Measurements from ENCODE around the gene EDEM2. TPM values are rescaled to one million over a fixed set of nuclear protein-coding genes. Genes with fewer than 3 reads are reported as not detected.
A peak's percentile ranks its signal among the peaks of the same experiment; 100 is the strongest.

Gene EDEM2
- total and polyA plus RNA-seq, 2 of the 13 experiments (the other 11 are each of a cell fraction or from before 2014, with no cell fraction given), result 33.1 to 46.9 TPM

- TF ChIP-seq ZEB1 (IDR thresholded peaks at IDR 0.05; ENCODE audit: insufficient replicate concordance, low read depth) (peak; percentile 98), ZSCAN20 (CRISPR knock-in tag; IDR thresholded peaks at IDR 0.05; ENCODE audit: borderline replicate concordance) (no peak), ZBTB49 (CRISPR knock-in tag; IDR thresholded peaks at IDR 0.05; ENCODE audit: borderline replicate concordance) (0 out of 2 replicates have a peak, but pooled peaks have one; percentile 54), KAT2B (IDR thresholded peaks at IDR 0.05; ENCODE audit: borderline replicate concordance, low read depth, low read length) (no peak), RBM22 (optimal IDR thresholded peaks at IDR 0.05; ENCODE audit: low read length) (no peak), PHF20 (CRISPR knock-in tag; IDR thresholded peaks at IDR 0.05) (peak; percentile 95), ZNF800 (CRISPR knock-in tag; IDR thresholded peaks at IDR 0.05) (peak; percentile 95; the same call in 1 of the 2 replicates), ZGPAT (CRISPR knock-in tag; IDR thresholded peaks at IDR 0.05) (peak; percentile 95), GLMP (CRISPR knock-in tag; IDR thresholded peaks at IDR 0.05; ENCODE audit: borderline replicate concordance) (no peak), HOXA5 (CRISPR knock-in tag; IDR thresholded peaks at IDR 0.05) (no peak; the same call in 1 of the 2 replicates), SIX1 (CRISPR knock-in tag; IDR thresholded peaks at IDR 0.05; ENCODE audit: borderline replicate concordance) (no peak), ISL2 (CRISPR knock-in tag; IDR thresholded peaks at IDR 0.05) (peak; percentile 71)
- TF ChIP-seq, protein P1, sequence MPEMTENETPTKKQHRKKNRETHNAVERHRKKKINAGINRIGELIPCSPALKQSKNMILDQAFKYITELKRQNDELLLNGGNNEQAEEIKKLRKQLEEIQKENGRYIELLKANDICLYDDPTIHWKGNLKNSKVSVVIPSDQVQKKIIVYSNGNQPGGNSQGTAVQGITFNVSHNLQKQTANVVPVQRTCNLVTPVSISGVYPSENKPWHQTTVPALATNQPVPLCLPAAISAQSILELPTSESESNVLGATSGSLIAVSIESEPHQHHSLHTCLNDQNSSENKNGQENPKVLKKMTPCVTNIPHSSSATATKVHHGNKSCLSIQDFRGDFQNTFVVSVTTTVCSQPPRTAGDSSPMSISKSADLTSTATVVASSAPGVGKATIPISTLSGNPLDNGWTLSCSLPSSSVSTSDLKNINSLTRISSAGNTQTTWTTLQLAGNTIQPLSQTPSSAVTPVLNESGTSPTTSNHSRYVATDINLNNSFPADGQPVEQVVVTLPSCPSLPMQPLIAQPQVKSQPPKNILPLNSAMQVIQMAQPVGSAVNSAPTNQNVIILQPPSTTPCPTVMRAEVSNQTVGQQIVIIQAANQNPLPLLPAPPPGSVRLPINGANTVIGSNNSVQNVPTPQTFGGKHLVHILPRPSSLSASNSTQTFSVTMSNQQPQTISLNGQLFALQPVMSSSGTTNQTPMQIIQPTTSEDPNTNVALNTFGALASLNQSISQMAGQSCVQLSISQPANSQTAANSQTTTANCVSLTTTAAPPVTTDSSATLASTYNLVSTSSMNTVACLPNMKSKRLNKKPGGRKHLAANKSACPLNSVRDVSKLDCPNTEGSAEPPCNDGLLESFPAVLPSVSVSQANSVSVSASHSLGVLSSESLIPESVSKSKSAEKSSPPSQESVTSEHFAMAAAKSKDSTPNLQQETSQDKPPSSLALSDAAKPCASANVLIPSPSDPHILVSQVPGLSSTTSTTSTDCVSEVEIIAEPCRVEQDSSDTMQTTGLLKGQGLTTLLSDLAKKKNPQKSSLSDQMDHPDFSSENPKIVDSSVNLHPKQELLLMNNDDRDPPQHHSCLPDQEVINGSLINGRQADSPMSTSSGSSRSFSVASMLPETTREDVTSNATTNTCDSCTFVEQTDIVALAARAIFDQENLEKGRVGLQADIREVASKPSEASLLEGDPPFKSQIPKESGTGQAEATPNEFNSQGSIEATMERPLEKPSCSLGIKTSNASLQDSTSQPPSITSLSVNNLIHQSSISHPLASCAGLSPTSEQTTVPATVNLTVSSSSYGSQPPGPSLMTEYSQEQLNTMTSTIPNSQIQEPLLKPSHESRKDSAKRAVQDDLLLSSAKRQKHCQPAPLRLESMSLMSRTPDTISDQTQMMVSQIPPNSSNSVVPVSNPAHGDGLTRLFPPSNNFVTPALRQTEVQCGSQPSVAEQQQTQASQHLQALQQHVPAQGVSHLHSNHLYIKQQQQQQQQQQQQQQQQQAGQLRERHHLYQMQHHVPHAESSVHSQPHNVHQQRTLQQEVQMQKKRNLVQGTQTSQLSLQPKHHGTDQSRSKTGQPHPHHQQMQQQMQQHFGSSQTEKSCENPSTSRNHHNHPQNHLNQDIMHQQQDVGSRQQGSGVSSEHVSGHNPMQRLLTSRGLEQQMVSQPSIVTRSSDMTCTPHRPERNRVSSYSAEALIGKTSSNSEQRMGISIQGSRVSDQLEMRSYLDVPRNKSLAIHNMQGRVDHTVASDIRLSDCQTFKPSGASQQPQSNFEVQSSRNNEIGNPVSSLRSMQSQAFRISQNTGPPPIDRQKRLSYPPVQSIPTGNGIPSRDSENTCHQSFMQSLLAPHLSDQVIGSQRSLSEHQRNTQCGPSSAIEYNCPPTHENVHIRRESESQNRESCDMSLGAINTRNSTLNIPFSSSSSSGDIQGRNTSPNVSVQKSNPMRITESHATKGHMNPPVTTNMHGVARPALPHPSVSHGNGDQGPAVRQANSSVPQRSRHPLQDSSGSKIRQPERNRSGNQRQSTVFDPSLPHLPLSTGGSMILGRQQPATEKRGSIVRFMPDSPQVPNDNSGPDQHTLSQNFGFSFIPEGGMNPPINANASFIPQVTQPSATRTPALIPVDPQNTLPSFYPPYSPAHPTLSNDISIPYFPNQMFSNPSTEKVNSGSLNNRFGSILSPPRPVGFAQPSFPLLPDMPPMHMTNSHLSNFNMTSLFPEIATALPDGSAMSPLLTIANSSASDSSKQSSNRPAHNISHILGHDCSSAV (CRISPR knock-in tag; IDR thresholded peaks at IDR 0.05; ENCODE audit: borderline replicate concordance), result 0 out of 2 replicates have a peak, but pooled peaks have one; percentile 38
These were observed at the start of gene EDEM2 (continued) for GRCh38 chr20:35146920-35147574.

Data from HepG2 (cell line).